HG03066 (cell line): ENCODE measurements around the gene NPLOC4.

Experiments used
- ATAC-seq: cut with Tn5 transposase; IDR thresholded peaks from one replicate; pipeline ENCODE4 v1.9.1; 2021; ENCODE audit warnings: low read depth; ENCODE audit not compliant: unreplicated experiment

Gene NPLOC4

GRCh38 chr17:81550830-81551457, 86.0 kb downstream of the NPLOC4 start:
- ATAC-seq: no peak

DNA sequence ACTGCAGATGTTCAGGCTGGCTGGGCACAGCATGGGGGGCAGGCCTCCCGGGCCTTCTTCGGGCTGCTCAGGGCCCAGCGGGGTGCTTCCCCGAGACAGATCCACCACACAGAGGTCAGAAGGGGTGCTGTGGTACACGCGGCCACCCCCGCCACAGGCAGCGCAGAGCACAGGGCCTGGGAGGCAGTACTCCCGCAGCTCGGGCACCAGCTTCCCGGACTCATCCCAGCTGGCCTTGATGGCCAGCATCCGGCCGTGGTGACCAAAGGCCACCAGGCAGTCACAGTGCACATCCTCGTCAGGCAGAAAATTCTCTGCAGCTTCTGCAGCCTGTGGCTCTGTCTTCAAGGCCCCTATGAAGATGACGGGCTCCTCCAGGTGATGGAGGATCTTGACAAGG, 86.6 kb downstream of the NPLOC4 start:
- ATAC-seq: no peak

- ATAC-seq: no peak
Observed at GRCh38 chr17:81549826-81550225, 87.1 kb downstream of the NPLOC4 start.

GRCh38 chr17:81549031-81549557, 87.8 kb downstream of the NPLOC4 start:
- no peak for ATAC-seq

- ATAC-seq: no peak
Observed at GRCh38 chr17:81547614-81547982, 89.3 kb downstream of the NPLOC4 start.

- ATAC-seq: no peak
Observed at GRCh38 chr17:81546906-81547613, 89.9 kb downstream of the NPLOC4 start.

GRCh38 chr17:81545160-81545949, 91.6 kb downstream of the NPLOC4 start:
- ATAC-seq: no peak

DNA sequence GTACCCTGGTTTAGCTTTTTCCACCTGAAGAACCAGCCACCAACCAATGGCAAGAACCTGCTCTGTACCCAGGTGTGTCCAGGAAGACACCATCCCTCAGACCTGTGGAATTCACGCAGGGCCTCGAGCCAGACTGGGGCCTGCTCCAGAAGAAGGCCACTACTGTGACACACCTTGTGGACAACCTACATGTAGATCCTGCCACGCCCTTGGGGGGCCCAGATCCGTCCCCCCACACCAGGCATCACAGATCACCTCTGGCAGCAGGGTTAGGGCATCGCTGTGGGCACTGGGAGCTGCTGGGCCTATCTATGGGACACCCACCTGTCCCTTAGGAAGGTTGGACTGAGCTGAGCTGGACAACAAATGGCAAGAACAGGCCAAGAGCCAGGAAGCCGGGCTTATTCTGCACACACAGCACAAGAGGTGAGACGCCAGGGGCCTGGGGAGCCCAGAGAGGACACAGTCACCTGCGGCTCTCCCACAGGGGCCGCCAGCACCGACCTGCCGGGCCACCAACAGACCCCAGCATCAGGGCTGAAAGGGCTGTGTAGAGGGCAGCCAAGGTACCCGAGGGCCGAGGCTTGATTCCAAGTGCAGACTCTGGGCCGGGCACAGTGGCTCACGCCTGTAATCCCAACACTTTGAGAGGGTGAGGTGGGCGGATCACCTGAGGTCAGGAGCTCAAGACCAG, 92.5 kb downstream of the NPLOC4 start:
- no peak for ATAC-seq

- ATAC-seq: no peak
Observed at GRCh38 chr17:81543756-81544155, 93.2 kb downstream of the NPLOC4 start.

DNA sequence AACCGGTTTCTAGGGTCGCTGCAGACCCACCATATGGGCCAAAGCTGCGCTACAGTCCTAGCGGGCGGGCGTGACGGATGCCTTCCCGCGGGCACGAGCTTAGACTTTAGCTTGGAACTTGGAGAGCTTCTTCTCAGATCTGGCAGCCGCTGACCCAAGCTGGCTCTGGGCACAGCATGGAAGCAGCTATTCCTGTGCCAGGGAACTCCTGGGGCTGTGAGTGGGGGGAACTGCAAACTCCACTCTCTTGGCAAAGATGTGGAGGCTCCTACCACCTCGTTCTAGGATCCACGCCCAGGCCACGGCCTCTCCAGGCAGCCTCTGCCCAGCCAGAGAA, 93.6 kb downstream of the NPLOC4 start:
- ATAC-seq: no peak

GRCh38 chr17:81542431-81543338, 94.2 kb downstream of the NPLOC4 start:
- no peak for ATAC-seq

GRCh38 chr17:81541123-81541522, 95.8 kb downstream of the NPLOC4 start:
- no peak for ATAC-seq

- ATAC-seq: no peak
Observed at GRCh38 chr17:81540676-81541027, 96.3 kb downstream of the NPLOC4 start.

GRCh38 chr17:81539961-81540675, 96.8 kb downstream of the NPLOC4 start:
- no peak for ATAC-seq

DNA sequence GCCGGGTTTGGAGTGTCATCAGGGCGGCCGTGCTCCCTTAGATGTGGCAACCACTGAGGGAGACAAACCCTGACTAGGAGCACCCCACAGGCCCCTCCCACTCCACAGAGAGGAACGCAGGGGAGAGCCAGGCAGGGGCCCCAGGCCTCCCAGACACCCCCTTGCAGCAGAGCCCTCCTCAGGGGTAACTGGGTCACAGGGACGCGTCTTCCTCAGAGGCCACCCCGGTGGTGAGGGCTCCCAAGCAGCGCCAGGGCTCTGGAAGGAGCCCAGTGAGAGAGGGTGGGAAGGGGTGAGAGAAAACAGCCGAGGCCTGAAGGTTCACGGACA, 97.4 kb downstream of the NPLOC4 start:
- no peak for ATAC-seq

GRCh38 chr17:81538651-81539570, 98.0 kb downstream of the NPLOC4 start:
- ATAC-seq: no peak

GRCh38 chr17:81537856-81538555, 98.9 kb downstream of the NPLOC4 start:
- no peak for ATAC-seq

GRCh38 chr17:81537343-81537855, 99.5 kb downstream of the NPLOC4 start:
- ATAC-seq: no peak
